Skeletal muscle cell (primary cell): ENCODE measurements around the gene PIK3AP1.
"Not testable (repeated sequence)": the region's sequence is repeated elsewhere in the genome, so short reads cannot be mapped to it uniquely, and the experiment has no call there.

Experiments
- DNase-seq: peaks from one replicate; pipeline ENCODE4 v3.0.0-alpha.2; 2010; ENCODE audit warnings: low read depth
- H3K4me3 ChIP-seq: 2 replicates; pipeline ENCODE4 v1.5.1; 2011; ENCODE audit warnings: low read depth, mild to moderate bottlenecking, control low read depth, low read length, moderate library complexity

The PIK3AP1 gene

GRCh38 chr10:96591946-96592345 lies 128.4 kb downstream of the PIK3AP1 start:
- no peak for DNase-seq
- no peak overlapping the region for H3K4me3 ChIP-seq

GRCh38 chr10:96588616-96589419 lies 131.5 kb downstream of the PIK3AP1 start:
- DNase-seq: no peak
- H3K4me3 ChIP-seq: no peak overlapping the region

DNA sequence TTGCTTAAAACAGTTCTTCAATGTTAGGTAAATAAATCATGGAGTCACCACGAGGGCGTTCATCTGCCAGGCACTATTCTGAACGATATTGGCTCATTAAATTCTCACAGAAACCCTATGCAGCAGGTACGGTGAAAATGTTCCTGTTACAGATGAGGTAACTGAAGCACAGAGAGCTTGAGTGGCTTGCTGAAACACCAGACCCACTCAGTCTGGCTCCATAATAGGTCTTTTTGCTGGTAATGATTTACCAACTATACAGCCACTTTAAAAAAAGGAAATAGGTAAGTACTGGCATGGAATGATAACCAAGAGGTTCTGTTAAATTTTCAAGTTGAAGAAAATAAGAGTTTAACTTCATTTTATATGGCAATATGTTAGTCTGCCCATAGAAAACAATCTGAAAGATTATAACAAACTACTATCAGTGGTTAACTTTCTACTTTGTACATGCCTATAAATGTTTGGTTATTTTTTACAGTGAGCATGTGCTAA lies 132.2 kb downstream of the PIK3AP1 start:
- peak overlapping the region; percentile 82 for H3K4me3 ChIP-seq
- no peak for DNase-seq

DNA sequence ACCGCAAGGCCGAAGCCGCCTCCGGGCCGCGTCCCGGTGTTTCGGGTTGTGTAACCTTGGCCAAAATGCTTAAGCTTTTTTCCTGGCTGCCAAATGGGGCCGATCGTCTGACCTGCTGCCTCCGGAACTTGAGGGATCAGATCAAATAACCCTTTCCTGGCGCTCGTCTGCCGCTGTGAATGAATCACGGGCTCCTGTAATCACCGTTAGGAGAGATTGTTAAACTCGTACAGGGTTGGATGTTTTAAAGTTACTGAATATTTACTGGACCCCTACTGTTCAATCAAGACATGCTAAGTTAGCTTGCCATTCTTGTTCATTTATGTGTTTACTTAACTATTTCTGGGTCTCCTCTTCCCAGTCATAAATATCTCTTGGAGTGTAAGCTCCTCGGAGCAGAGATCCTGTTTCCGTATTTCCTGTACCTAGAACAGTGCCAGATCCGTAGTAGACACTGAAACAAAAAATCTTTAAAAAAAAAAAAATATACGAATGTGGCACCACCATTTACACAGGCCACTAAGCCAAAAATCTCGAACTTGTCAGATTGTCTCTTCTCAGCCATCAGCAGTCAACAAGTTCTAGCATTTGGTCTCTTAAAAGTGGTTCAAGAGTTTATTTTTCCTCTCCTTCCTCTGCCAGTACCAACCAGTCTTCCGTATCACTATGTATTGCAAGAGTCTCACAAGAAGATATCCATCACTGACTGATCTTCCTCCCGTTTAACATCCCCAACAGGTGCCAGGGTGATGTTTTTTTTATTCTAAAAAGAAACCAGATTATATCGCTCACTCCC lies 132.9 kb downstream of the PIK3AP1 start:
- DNase-seq: peak; percentile 52
- peak overlapping the region; percentile 82 for H3K4me3 ChIP-seq

DNA sequence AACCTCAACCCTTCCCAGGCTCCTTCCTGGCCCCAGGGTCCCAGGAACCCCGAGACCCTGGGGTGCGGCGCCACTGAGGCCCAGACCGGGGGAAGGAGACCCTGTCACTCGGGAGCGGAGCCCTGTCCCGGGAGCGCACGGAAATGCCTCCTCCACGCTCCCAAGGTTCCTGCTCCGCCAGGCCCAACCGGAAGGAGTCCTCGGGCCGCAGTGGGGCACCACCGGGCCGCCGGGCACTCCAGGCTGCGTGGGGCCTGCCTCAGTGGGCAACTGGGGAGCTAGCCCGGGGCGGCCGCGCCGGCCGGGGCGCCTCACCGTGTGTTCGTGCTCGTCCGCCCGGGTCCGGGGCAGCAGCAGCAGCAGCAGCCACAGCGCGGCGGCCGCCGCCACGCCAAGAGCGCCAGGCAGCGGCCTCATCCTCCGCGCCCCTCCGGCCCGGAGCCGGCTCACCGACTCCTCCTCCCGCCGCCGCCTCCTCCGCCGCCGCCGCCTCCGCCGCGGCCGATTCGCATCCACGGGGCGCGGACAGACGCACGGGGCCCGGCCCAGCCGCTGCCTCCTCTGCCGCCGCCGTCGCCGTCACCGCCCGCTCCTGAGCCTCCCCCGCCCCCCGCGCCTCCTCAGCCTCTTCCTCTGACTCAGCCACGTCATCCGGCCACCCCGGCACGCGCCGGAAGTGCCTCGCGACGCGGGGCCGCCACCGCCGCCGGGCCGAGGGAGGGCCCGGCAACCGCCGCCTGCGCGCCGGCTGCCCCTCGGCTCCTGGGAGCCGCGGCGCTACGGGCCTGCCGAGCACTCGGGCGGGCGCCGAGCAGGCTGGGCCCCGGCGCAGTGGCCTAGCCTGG lies 133.7 kb downstream of the PIK3AP1 start, which contains the start of gene TM9SF3:
Gene TM9SF3, minus strand, starts transcription at position 594 of the 845 bp plus-strand sequence. Its CDS starts 177 bp downstream, at position 417.
- DNase-seq: peak; percentile 54
- peak within 1 kb of the TSS; percentile 82 for H3K4me3 ChIP-seq

DNA sequence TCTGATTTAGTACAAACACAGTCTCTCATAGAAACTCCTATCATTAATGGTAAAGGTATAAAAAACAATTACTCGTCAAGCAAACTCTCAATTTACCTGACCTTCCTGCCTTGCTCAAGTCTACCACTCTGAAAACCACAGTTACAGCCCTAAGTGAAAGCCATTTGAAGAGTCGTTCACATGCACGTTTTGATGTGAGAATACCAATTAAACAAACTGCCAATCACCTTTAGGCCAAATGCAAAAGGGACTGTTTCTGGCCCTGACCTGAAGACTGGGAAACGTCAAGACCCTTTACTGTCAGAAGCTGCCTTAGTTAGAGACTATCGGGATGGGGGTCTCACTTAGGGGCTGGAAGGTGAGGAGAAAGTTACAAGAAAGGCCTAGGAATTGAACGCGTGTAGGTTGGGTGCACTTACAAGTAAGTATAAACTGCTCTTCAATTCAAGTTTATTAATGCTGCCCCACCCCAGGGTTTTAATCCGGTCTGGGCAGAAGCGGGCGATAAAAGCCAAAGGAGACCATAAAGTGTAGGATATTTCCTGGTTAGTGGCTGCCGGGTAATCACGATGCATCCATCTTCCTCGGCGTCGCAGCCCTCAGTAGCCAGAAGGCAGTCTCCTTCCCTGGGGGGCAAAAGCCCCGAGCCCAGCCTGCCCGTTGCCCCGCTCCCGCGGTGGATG lies 134.4 kb downstream of the PIK3AP1 start:
- peak overlapping the region; percentile 82 for H3K4me3 ChIP-seq
- no peak for DNase-seq

DNA sequence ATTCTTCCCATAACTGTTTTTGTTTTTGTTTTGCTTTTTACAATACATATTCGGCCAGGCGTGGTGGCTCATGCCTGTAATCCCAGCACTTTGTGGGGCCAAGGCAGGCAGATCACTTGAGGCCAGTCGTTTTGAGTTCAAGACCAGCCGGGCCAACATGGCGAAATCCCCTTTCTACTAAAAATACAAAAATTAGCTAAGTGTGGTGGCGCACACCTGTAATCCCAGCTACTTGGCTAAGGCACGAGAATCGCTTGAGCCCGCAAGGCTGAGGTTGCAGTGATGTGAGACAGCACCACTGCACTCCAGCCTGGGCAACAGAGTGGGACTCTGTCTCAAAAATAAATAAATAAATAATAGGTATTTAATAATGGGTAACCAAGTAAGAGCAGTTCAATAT lies 135.8 kb downstream of the PIK3AP1 start:
- no peak for DNase-seq
- no peak overlapping the region for H3K4me3 ChIP-seq

DNA sequence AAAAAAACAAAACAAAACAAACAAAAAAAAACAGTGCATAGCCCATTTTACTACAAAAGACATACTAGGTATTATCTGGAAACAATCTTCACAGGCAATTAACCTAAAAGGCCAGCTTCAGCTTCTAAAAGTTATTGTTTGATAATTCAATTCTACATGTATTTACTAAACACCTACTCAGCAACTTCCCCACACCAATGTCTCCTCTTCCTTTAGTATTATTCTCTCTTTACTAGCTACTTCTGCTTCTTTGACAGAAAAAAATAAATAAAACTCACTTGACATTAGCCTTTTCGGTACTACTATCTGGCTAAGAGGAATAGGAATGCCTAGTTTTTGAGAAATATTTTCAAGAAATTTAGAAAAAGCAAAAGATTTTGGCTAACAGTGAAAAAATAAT lies 136.3 kb downstream of the PIK3AP1 start:
- DNase-seq: no peak
- no peak overlapping the region for H3K4me3 ChIP-seq

DNA sequence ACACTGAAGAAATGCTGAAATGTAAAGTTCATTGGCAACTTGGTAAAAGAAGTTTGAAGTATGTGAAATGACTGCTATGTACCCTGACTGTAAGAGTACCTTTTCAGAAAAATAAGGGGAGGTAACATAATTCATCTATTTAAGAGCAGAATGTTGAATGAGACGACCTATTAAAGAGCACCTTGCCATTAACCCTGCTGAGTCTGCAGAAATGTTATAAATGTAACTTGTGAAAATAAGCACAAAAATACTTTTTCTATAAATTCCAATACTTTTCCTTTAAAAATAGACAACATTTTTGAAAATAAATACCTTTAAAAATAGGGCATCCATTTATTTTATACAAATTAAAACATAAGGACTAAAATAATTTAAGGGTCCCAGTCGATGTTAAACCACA lies 141.2 kb downstream of the PIK3AP1 start:
- no peak for DNase-seq

DNA sequence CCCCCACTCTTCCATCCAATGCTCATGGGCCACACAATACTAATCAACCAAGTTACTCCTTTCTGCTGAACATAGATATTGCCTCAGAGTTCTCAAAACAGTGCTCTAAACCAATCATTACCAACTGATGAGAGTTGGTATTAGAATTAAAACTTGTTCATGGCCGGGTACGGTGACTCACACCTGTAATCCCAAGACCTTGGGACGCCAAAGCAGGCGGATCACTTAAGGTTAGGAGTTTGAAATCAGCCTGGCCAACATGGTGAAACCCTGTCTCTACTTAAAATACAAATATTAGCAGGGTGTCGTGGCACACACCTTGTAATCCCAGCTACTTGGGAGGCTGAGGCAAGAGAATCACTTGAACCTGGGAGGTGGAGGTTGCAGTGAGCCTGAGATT lies 141.7 kb downstream of the PIK3AP1 start:
- H3K4me3 ChIP-seq: no peak overlapping the region
- DNase-seq: no peak

More for the DNA sequence above, 141.2 kb downstream of the PIK3AP1 start:
- no peak overlapping the region for H3K4me3 ChIP-seq

GRCh38 chr10:96578022-96578421 lies 142.3 kb downstream of the PIK3AP1 start:
- H3K4me3 ChIP-seq: no peak overlapping the region
- DNase-seq: no peak

DNA sequence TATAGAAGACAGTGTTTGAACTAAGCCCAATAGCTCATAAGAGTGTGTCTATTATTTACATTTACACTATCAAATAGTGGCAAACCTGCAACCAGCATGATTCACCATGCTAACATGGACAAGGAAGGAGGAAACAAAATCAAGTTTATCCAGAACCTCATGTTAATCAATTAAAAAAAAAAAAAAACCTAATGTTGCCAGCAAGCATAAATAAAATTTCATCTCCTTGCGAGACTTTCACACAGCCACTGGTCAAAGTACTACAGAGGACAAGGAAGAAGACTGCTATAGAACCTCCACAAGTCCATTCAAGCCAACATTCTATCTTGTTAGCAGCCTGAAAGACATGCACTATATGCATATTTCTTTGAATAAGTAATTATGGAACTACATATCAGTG lies 143.2 kb downstream of the PIK3AP1 start:
- DNase-seq: no peak
- no peak overlapping the region for H3K4me3 ChIP-seq

- no peak overlapping the region for H3K4me3 ChIP-seq
- no peak for DNase-seq
Observed at GRCh38 chr10:96576277-96576980, 143.9 kb downstream of the PIK3AP1 start.

GRCh38 chr10:96574564-96574963 lies 145.8 kb downstream of the PIK3AP1 start:
- DNase-seq, H3K4me3 ChIP-seq: not testable (repeated sequence)

- no peak overlapping the region for H3K4me3 ChIP-seq
- DNase-seq: no peak
Observed at GRCh38 chr10:96573036-96573435, 147.3 kb downstream of the PIK3AP1 start.

DNA sequence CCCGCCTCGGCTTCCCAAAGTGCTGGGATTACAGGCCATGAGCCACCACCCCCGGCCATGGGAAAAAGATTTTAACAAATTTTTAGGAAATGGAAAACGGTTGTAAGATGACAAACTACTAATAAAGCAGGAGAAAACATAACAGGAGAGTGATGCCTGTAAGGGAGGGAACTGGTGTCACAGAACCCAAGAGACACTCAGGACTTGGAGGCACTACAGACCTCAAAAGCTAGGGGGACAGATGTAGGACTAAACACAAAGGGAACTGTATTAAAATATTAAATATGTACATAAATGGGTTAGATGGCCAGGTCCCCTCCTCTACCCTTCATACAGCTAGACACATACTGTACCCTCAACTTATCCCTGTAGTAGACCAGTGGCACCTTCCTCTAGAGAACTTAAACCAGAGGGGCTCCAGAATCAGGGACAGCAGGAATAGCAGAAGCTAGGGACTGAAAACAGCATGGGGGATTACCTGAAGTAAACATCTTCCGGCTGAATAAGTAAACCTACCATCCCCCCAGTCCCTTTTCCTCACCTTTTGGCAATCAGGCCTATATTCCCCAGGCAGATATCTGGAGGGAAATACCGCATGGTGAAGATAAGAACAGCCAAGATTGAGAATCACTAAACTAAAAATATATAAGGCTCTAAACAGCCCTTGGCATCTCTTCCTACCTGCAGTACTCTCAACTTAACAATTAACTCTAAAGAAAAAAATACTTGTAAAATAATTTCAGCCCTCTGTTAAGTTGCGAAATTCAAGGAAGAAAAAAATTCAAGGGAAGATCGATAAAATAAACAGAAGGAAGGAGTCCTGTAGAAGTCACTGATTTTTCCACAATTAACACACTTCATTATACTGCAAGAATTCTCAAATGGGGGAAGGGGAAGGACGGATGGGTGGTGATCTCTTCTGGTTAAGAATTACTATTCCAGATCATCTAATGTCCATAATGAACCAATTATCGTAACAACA lies 149.0 kb downstream of the PIK3AP1 start:
- no peak for DNase-seq
- no peak overlapping the region for H3K4me3 ChIP-seq

GRCh38 chr10:96570511-96570910 lies 149.8 kb downstream of the PIK3AP1 start:
- no peak overlapping the region for H3K4me3 ChIP-seq
- no peak for DNase-seq
